22Rv1 (cell line): ENCODE measurements around the gene DCP1B.

Experiments used
- CTCF ChIP-seq: fragments of 450-650 bp; IDR thresholded peaks from 2 replicates; pipeline ENCODE4 v1.5.1; 2017; ENCODE audit warnings: mild to moderate bottlenecking
- ZFX ChIP-seq: fragments of 450-650 bp; IDR thresholded peaks from 2 replicates; pipeline ENCODE4 v1.6.1; 2017; ENCODE audit warnings: antibody characterized with exemption, borderline replicate concordance

GRCh38 chr12:2016862-2017545, 12.7 kb upstream of the DCP1B start:
- no peak for TF ChIP-seq CTCF
- no peak for TF ChIP-seq ZFX
